Renal pelvis (tissue), 4 donors: ENCODE data around the gene AFDN. TPM values are rescaled to one million over a fixed set of nuclear protein-coding genes. Genes with fewer than 3 reads are reported as not detected.

Experiments
- DNase-seq: peaks from one replicate; pipeline ENCODE4 v3.0.0-alpha.2; 2013
- polyA plus RNA-seq, 3 donors: library from polyadenylated mRNA; unstranded; fragments of 120-200 nt; gene quantifications; one replicate each; pipeline ENCODE4 v1.2.1, GENCODE V29; 2013; ENCODE audit not compliant: insufficient read length in 3 of 3

AFDN gene
- polyA plus RNA-seq, 3 donors: 178 to 233 (median 229) TPM

GRCh38 chr6:167917551-167918154, 90.9 kb downstream of the AFDN start:
- DNase-seq: no peak

- no peak for DNase-seq
These were observed 92.0 kb downstream of the AFDN start for GRCh38 chr6:167918548-167919278.

GRCh38 chr6:167919349-167919748, 92.6 kb downstream of the AFDN start:
- no peak for DNase-seq

- no peak for DNase-seq
These were observed 93.5 kb downstream of the AFDN start for GRCh38 chr6:167920165-167920564.

- DNase-seq: no peak
These were observed 95.1 kb downstream of the AFDN start for GRCh38 chr6:167921831-167922230.

GRCh38 chr6:167925026-167925425, 98.3 kb downstream of the AFDN start:
- DNase-seq: peak; percentile 35

- DNase-seq: no peak
These were observed 100.5 kb downstream of the AFDN start for GRCh38 chr6:167927246-167927645.

- no peak for DNase-seq
These were observed 101.4 kb downstream of the AFDN start for GRCh38 chr6:167928111-167928510.

GRCh38 chr6:167930295-167930694, 103.6 kb downstream of the AFDN start:
- no peak for DNase-seq

GRCh38 chr6:167932468-167933276, 106.0 kb downstream of the AFDN start:
- DNase-seq: peak; percentile 59

GRCh38 chr6:167933290-167933689, 106.6 kb downstream of the AFDN start:
- peak; percentile 7 for DNase-seq

GRCh38 chr6:167933847-167934246, 107.1 kb downstream of the AFDN start:
- no peak for DNase-seq

GRCh38 chr6:167934426-167934864, 107.7 kb downstream of the AFDN start:
- peak; percentile 58 for DNase-seq

- DNase-seq: no peak
These were observed 109.3 kb downstream of the AFDN start for GRCh38 chr6:167936051-167936450.

- no peak for DNase-seq
These were observed 110.6 kb downstream of the AFDN start for GRCh38 chr6:167937301-167937700.

- DNase-seq: no peak
These were observed 111.5 kb downstream of the AFDN start for GRCh38 chr6:167937948-167938911.

GRCh38 chr6:167941822-167942221, 115.1 kb downstream of the AFDN start:
- no peak for DNase-seq

GRCh38 chr6:167944130-167944529, 117.4 kb downstream of the AFDN start:
- no peak for DNase-seq

GRCh38 chr6:167946007-167946406, 119.3 kb downstream of the AFDN start:
- DNase-seq: no peak

GRCh38 chr6:167946604-167947003, 119.9 kb downstream of the AFDN start:
- no peak for DNase-seq

- no peak for DNase-seq
These were observed 121.0 kb downstream of the AFDN start for GRCh38 chr6:167947716-167948115.

GRCh38 chr6:167948716-167949115, 122.0 kb downstream of the AFDN start:
- no peak for DNase-seq
